Mucosa of descending colon (tissue), 3 donors: ENCODE results near the gene CHAT. TPM values are rescaled to one million over a fixed set of nuclear protein-coding genes. Genes with fewer than 3 reads are reported as not detected.

Experiments
- ATAC-seq: fragments of 200-7000 bp; cut with Tn5 transposase; one replicate; pipeline ENCODE4 v1.9.1; 2020; ENCODE audit warnings: mild to moderate bottlenecking, moderate library complexity
- DNase-seq, 3 donors: peaks; one replicate each; pipeline ENCODE4 v3.0.0-alpha.2; 2020
- H3K36me3 ChIP-seq: fragments of 200-600 bp; one replicate; pipeline ENCODE4 v1.8.0; 2021; ENCODE audit warnings: low read depth, mild to moderate bottlenecking
- H3K4me1 ChIP-seq: fragments of 200-600 bp; one replicate; pipeline ENCODE4 v1.8.0; 2021; ENCODE audit warnings: low read depth, mild to moderate bottlenecking
- H3K4me3 ChIP-seq: fragments of 200-600 bp; one replicate; pipeline ENCODE4 v1.8.0; 2021; ENCODE audit warnings: mild to moderate bottlenecking
- H3K9me3 ChIP-seq: fragments of 200-600 bp; one replicate; pipeline ENCODE4 v1.8.0; 2021; ENCODE audit warnings: mild to moderate bottlenecking
- intact Hi-C, 2 donors: fragments of 100-400 bp; cut with DNase I in 1 of 2; cut with micrococcal nuclease in 1 of 2; formaldehyde crosslinking; loops; one replicate each; pipeline versions ENCODE4 v1.11.0 to v1.11.1; 2022; cut with DNase I, micrococcal nuclease
- total RNA-seq, 3 donors: library from RNA; stranded (reverse); fragmentation: NEBNext Ultra II Directional in 2 of 3; extraction: Animal tissue kit (Norgen Biotek cat#: 25700) in 2 of 3; gene quantifications; one replicate each; pipeline versions ENCODE4 v1.2.1 to v1.2.4, GENCODE V29; 2021 to 2023
- TF ChIP-seq, protein P1 (sequence below): fragments of 200-600 bp; IDR thresholded peaks from one replicate; pipeline ENCODE4 v1.8.0; 2022; ENCODE audit warnings: antibody characterized with exemption, mild to moderate bottlenecking
- donor health status: DM: no; HTN: no; CAD: no; lungs with moderate emphysema.
- donor health status: DM: no; HTN: no; CAD: no.
- donor health status: DM: no; HTN: yes; CAD: no.

Gene CHAT
- total RNA-seq, 3 donors from 2014 or later, result 0.61 to 1.6 (median 0.84) TPM

DNA sequence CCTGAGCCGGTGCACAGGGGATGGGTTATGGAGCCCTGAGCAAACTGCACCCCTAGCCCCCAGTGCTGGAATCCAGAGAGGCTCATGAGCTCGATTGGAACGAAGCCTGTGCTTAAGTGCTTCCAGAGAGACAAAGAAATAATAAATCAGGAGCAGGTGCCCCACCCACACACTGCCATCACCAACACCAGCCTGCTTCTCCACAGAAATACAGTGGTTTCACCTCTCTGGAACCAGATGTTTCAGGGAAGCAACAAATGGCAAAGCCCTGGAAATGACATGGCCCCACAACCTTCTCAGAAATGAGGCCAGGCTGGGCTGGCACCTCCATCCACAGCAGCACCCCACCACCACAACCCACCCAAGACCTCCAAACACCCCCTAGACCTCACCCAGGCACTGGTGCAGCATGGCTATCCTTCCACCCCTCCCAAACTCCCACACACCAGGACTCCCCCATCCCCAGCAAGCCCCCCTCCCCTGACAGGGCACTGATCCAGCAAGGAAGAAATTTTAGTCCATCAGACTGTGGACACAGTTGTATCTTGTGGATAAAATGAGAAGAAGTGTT lies 7.8 kb upstream of the CHAT start:
- no peak overlapping the region for H3K4me3 ChIP-seq
- peaks cover 2% of the 10 kb centered on the region for H3K4me1 ChIP-seq
- DNase-seq (no peak), ATAC-seq (no peak)
- no peaks in the 10 kb centered on the region for H3K9me3 ChIP-seq
- intact Hi-C loops, result no loop called here
- TF ChIP-seq, protein P1, sequence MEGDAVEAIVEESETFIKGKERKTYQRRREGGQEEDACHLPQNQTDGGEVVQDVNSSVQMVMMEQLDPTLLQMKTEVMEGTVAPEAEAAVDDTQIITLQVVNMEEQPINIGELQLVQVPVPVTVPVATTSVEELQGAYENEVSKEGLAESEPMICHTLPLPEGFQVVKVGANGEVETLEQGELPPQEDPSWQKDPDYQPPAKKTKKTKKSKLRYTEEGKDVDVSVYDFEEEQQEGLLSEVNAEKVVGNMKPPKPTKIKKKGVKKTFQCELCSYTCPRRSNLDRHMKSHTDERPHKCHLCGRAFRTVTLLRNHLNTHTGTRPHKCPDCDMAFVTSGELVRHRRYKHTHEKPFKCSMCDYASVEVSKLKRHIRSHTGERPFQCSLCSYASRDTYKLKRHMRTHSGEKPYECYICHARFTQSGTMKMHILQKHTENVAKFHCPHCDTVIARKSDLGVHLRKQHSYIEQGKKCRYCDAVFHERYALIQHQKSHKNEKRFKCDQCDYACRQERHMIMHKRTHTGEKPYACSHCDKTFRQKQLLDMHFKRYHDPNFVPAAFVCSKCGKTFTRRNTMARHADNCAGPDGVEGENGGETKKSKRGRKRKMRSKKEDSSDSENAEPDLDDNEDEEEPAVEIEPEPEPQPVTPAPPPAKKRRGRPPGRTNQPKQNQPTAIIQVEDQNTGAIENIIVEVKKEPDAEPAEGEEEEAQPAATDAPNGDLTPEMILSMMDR, result no peak
- no peaks in the 10 kb centered on the region for H3K36me3 ChIP-seq

GRCh38 chr10:49606981-49607535 lies 6.8 kb upstream of the CHAT start:
- H3K36me3 ChIP-seq, result no peaks in the 10 kb centered on the region
- peaks cover 2% of the 10 kb centered on the region for H3K4me1 ChIP-seq
- H3K9me3 ChIP-seq, result no peaks in the 10 kb centered on the region
- TF ChIP-seq, protein P1, result no peak
- intact Hi-C loops, result no loop called here
- peak; percentile 73 for ATAC-seq
- DNase-seq, result peak in 2 of 3 donors; percentile 73 to 75
- H3K4me3 ChIP-seq, result no peak overlapping the region

DNA sequence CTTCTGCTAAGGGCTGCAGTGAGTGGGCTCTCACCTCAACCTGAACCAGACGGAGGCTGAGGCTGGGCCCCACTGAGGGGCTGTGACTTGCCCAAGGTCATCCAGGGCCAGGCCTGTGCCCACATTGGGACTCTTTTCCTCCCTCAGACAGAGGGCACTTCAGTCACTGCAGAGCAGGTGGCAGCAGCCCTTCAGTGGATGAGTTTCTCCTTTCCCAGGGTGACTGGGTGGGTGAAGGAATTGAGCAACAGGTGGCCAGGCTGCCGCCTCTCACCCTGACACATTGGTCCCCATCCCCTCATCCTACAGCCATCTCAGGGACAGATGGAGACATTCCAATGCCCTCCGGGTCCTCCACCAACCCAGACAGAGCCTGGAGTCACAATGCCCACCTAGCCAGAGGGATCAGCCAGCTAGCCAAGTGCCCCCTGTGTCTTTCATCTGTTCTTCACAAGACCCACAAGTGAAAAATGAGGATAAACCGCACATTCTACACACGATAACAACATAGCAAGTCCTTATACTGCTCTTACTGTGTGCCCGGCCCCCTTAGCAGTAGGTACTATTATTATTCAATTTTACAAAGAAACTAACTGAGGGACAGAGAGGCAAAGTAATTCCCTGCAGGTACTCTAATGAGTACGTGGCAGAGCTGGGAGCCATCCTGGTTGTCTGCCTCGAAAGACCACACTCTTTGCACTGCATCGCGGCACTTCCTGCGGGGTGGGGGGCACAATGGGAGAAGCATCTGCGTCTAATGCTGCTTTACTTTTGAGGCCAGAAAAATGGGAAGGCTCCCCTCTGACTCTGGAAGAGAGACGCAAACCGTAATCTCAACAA lies 5.5 kb upstream of the CHAT start:
- no peak for ATAC-seq
- no peak overlapping the region for H3K4me3 ChIP-seq
- peaks cover 2% of the 10 kb centered on the region for H3K4me1 ChIP-seq
- H3K9me3 ChIP-seq, result no peaks in the 10 kb centered on the region
- no peak for DNase-seq
- TF ChIP-seq, protein P1, result no peak
- H3K36me3 ChIP-seq, result no peaks in the 10 kb centered on the region
- intact Hi-C loops, result no loop called here

DNA sequence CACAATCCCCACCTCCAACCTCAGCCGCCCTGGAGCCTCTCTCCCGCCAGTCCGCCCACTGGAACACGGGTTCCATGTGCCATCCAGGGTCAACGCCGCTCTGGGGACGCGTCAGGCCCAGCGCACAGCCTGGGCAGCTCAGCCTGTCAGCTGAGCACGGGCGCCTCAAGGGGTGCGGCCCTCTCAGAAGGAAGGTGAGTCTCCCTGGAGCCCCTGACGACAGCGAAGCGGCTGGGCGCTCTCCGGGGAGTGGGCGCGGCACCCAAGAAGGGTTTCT lies 4.9 kb upstream of the CHAT start:
- TF ChIP-seq, protein P1, result no peak
- DNase-seq, result no peak
- no peak for ATAC-seq
- no peaks in the 10 kb centered on the region for H3K36me3 ChIP-seq
- H3K4me1 ChIP-seq, result peaks cover 2% of the 10 kb centered on the region
- no peak overlapping the region for H3K4me3 ChIP-seq
- H3K9me3 ChIP-seq, result no peaks in the 10 kb centered on the region
- intact Hi-C loops, result no loop called here

DNA sequence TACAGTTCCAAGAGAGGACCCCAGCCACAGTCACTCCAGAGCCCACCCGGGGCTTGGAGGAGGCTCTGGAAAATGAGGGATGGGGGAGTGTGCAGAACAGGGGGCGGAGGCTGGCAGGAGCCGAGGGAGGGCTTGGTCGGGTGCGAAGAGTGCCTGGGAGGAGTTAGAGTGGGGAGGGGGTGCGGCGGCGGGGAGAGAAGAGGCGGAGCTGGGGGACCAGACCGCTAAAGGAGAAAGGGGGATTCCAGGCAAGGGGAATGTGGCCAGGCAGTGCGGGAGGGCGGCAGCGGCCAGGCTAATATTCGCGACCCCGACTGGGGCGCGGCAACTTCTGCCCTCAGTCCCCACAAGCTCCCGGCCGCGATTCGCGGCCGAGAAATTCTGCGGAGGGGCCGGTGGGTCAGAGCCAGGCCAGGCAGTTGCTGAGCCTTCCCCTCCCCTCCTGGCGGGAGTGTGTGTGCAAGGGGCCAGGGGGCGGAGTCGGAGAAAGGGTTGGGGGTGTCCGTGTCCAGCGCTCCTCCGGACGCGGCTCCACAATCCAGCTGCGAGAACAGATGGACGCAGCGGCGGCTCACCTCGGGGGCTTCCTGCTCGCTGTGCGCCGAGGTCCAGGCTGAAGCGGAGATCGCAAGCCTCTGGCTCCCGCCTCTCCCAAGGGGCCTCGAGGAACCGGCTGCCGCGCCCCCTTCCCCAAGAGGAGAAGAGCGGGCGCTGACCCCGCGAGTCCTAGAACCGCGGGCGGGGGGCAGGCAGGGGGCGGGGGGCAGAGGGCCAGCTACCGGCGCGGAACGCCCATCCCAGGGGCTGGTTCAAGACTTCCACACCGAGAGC lies 4.3 kb upstream of the CHAT start:
- DNase-seq (no peak), ATAC-seq (no peak)
- Histone ChIP-seq H3K4me1 (peaks cover 2% of the 10 kb centered on the region), H3K9me3 (no peaks in the 10 kb centered on the region), H3K4me3 (no peak overlapping the region), H3K36me3 (no peaks in the 10 kb centered on the region)
- TF ChIP-seq, protein P1, result no peak
- intact Hi-C loops, result no loop called here
